ENCODE results near the gene NVL.
A peak's percentile ranks its signal among the peaks of the same experiment; 100 is the strongest.

NVL gene

DNA sequence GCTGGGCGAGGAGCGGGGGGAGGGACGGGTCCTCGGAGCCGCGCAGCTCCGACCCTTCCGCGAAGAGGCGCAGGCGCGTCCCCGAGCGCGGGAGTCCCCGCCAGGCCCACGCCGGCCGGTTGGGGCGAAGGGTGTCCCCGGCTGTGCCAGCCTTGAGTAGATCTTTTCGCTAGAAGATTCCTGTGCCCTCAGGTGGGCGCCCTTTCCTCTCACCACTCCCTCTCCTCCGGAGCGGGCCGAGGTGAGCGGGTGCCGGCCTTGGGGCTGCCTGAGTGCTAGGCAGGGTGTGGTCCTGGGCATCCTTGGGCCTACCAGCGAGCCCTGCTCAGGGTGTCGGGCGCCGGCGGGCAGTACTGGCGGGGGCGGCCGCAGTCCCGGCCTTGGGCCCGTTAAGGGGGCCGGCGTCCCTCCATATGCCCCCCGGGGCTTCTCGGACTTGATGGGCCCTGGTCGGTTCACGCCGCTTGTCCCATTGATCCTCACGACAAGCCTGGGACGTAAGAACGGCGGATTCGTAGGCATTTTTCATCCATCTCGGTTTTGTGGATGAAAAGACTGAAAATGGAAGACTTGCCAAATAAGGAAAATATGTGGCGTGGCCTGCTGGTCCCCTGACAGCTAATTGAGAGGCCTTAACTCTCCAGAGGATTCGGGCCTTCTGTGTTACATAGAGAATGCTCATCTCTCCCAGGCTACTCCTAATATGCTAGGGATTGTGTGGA lies 146.2 kb downstream of the NVL start:
- peak overlapping the region; percentile 80 for H3K4me3 ChIP-seq (replicated peaks; ENCODE audit: low read depth, low read length)
- peak; percentile 62 for DNase-seq (ENCODE audit: low read depth)
- TF ChIP-seq, protein P1, sequence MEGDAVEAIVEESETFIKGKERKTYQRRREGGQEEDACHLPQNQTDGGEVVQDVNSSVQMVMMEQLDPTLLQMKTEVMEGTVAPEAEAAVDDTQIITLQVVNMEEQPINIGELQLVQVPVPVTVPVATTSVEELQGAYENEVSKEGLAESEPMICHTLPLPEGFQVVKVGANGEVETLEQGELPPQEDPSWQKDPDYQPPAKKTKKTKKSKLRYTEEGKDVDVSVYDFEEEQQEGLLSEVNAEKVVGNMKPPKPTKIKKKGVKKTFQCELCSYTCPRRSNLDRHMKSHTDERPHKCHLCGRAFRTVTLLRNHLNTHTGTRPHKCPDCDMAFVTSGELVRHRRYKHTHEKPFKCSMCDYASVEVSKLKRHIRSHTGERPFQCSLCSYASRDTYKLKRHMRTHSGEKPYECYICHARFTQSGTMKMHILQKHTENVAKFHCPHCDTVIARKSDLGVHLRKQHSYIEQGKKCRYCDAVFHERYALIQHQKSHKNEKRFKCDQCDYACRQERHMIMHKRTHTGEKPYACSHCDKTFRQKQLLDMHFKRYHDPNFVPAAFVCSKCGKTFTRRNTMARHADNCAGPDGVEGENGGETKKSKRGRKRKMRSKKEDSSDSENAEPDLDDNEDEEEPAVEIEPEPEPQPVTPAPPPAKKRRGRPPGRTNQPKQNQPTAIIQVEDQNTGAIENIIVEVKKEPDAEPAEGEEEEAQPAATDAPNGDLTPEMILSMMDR (IDR thresholded peaks at IDR 0.05; ENCODE audit: low read length, missing control alignments) = no peak

DNA sequence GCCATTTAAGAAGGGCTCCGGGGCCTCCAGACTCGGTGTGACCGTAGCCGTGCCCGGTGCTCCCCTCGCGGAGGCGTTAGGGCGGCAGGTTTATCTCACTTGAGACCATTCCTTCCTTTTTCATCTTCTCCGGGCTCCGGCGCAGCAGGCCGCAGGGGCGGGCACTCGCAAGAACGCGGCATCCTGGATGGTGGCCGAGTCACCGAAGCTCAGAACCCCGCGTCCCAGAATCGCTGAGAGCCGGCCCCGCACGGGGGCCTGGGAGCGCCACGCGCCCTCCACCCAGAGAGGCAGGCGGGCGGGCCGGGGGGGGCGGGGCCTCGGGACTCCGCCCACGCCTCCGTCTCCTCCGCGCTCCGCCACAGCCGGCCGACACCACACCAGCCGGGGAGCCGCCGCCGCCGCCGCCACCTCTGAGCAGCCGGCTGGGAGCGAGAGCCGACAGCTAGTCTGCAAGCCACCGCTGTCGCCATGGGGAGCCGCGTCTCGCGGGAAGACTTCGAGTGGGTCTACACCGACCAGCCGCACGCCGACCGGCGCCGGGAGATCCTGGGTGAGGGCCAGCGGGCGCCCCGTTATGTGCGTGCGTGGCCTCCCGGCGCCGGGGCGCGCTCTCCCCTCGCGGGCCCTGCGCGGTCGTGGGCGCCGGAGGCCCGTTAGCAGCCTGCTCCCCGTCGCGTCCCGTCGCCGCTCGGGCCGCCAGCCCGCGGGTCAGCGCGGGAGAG lies 146.9 kb downstream of the NVL start, which contains the start of gene DEGS1:
TSS of gene DEGS1 (plus strand) at position 375 of the 725 bp plus-strand sequence. CDS start at position 472, 97 bp downstream.
- DNase-seq (ENCODE audit: low read depth) = peak; percentile 74
- TF ChIP-seq, protein P1 (IDR thresholded peaks at IDR 0.05; ENCODE audit: low read length, missing control alignments) = no peak
- H3K4me3 ChIP-seq (replicated peaks; ENCODE audit: low read depth, low read length) = peak within 1 kb of the TSS; percentile 80

DNA sequence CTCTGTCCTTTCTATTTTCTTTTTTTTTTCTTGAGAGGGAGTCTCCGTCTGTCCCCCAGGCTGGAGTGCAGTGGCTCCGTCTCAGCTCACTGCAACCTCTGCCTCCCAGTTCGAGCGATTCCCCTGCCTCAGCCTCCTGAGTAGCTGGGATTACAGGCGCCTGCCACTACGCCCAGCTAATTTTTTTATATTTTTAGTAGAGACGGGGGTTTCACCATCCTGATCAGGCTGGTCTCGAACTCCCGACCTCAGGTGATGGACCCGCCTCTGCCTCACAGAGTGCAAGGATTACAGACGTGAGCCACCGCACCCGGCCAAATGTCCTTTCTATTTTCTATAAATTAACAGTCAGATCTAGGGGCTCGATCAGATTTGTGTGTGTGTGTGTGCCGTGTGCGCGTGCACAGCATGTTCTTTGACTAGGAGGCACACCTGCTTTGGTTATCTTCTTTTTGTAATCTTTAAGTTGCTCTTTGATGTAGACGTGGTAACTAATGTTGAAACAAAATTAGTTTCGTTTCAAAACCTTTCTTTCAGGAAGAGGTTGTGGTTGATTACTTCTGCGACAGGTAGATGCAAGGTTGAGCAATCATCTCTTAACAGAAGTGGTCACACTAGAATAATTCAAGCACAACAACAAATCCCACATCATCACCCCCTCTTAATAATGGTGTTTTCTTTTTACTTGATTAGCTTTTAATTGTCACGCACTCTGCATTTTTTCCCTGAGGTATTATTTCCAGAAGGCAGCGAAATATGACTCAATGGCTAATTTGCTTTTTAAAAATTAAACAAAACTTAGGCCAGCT lies 147.7 kb downstream of the NVL start:
- TF ChIP-seq, protein P1 (IDR thresholded peaks at IDR 0.05; ENCODE audit: low read length, missing control alignments) = no peak
- DNase-seq (ENCODE audit: low read depth) = no peak

DNA sequence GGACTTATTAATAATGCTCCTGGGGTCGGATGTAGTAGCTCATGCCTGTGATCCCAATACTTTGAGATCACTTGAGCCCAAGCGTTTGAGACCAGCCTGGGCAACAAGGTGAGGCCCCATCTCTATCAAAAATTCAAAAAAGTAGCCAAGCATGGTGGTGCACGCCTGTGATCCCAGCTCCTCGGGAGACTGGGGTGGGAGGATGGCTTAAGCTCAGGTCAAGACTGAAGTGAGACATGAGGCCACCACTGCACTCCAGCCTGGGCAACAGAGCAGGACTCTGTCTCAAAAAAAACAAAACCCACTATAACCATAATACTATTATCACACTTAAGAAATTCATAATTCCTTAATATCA lies 148.5 kb downstream of the NVL start:
- TF ChIP-seq, protein P1 (IDR thresholded peaks at IDR 0.05; ENCODE audit: low read length, missing control alignments) = no peak
- no peak for DNase-seq (ENCODE audit: low read depth)
- no peak overlapping the region for H3K4me3 ChIP-seq (replicated peaks; ENCODE audit: low read depth, low read length)

More for the DNA sequence above, 147.7 kb downstream of the NVL start:
- H3K4me3 ChIP-seq (replicated peaks; ENCODE audit: low read depth, low read length) = peak overlapping the region; percentile 80

DNA sequence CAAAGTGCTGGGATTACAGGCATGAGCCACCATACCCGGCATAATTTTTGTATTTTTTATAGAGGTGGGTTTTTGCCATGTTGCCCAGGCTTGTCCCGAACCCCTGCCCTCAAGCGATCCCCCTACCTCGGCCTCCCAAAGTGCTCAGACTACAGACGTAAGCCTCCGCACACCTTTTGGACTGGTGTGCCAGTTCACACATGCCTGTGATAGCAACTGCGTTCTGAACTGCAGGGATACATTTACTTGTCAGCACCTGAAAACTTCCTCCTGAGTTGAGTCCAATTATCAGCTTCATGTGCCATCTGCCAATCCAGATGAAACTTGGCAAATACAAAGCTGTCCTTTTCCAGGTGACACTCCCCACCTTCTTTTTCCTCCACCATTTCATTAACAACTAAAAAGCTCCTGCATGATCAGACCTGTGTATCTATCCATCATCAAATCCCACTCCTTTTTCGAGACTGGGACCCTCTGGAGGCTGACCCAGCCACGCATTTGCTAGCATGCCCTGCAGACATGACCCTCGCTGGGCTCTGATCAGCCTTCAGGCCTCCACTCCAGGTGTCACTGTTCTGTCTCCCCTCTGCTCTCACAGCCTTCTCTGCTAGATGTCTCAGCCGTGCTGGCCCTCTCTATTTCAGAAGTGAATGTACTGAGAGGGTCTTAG lies 149.1 kb downstream of the NVL start:
- no peak for DNase-seq (ENCODE audit: low read depth)
- TF ChIP-seq, protein P1 (IDR thresholded peaks at IDR 0.05; ENCODE audit: low read length, missing control alignments) = no peak
- no peak overlapping the region for H3K4me3 ChIP-seq (replicated peaks; ENCODE audit: low read depth, low read length)

DNA sequence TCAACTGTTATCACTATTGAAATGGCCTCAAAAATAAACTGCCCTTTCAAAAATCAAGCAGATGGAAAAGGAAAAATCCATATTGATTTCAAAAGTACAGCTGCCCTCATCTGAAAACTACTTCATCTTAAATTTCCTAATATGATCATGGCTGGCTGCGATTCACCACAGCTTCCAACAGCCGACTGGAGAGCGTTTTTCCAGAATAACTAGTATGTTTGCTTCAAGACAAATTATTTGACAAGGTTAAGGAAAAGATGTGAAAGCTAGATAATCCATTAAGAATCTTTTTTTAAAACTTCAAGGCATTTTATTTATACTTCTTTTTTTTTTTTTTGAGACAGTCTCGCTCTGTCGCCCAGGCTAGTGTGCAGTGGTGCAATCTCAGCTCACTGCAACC lies 151.1 kb downstream of the NVL start:
- TF ChIP-seq, protein P1 (IDR thresholded peaks at IDR 0.05; ENCODE audit: low read length, missing control alignments) = no peak
- no peak for DNase-seq (ENCODE audit: low read depth)

More for the DNA sequence above, 151.1 kb downstream of the NVL start:
- no peak overlapping the region for H3K4me3 ChIP-seq (replicated peaks; ENCODE audit: low read depth, low read length)
